ENCODE measurements around the gene TOLLIP.

GRCh38 chr11:1302461-1303125 lies 6.8 kb downstream of the TOLLIP start:
- TF ChIP-seq CTCF (IDR thresholded peaks at IDR 0.05; ENCODE audit: low read depth, low read length, poor library complexity, severe bottlenecking) (no peak), EZH2phosphoT487 (IDR thresholded peaks at IDR 0.05; ENCODE audit: borderline replicate concordance, low read length) (no peak)

All from DOHH2 (cell line).